T-helper 1 cell treated with Interleukin-12 subunit alpha and Interleukin-12 subunit beta and Interleukin-4 antibody, amounts not matched to agents 30 ng/mL and 1 ng/mL, for 36 hours (primary cell): ENCODE results near the gene FAM193A. TPM values are rescaled to one million over a fixed set of nuclear protein-coding genes. Genes with fewer than 3 reads are reported as not detected.
"Not testable (repeated sequence)": the region's sequence is repeated elsewhere in the genome, so short reads cannot be mapped to it uniquely, and the experiment has no call there.

Experiments used
- intact Hi-C: fragments of 100-400 bp; cut with micrococcal nuclease; formaldehyde crosslinking; loops from one replicate; pipeline ENCODE4 v1.15.1; 2024
- total RNA-seq: library from RNA; stranded (reverse); gene quantifications from 2 replicates; pipeline ENCODE4 v1.2.3, GENCODE V29; 2022

Gene FAM193A
- 35.0 and 37.7 TPM in 2 replicates for total RNA-seq

DNA sequence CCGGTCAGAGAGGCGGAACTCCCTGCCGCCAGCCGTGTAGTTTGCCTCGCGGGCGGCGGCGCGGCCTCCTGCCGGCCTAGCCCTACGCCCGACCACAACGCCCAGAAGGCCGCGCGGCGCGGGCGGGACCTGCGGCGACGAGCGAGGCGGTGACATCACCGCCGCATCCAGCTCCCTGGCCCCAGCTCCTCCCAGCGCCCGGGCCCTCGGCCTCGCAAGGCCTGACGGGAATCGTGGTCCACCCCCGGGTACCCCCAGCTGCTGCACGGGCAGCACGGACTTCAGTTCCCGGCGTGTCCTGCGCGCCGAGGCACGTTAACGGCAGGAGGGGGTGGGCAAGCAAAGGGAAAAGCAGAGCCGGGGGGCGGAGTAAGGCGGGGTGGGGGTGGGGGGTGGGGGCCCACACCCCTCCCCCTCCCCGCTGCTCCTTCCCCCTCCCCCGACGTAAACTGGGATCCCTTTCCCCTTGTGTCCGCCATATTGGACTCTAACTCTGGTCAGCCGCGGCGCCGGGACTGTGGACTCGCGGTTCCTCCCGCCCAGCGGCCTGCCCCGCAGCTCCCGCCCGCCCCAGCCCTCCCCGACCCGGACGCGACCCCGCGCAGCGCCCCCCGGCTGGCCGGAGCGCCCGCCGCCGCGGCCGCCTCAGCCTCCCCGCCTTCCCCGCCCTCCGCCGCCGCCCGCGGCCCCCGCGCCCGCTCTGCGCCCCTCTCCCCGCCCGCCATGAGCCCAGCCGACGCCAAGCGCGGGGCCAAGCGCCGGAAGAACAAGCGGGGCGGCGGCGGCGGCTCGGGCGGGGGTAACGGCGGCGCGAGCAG is at the start of gene FAM193A:
Gene FAM193A, plus strand, starts transcription at position 455 of the 818 bp plus-strand sequence. Its CDS starts 269 bp downstream, at position 724.
- intact Hi-C loops = loop anchor here (1.0 to 10.0 kb wide), 17 partner anchors 35 to 1862 kb away; partner anchors contain the start of genes ADD1, ATP5ME, CFAP99 and GRK4

GRCh38 chr4:2486981-2487380 is 49.5 kb upstream of the FAM193A start:
- intact Hi-C loops = no loop called here

DNA sequence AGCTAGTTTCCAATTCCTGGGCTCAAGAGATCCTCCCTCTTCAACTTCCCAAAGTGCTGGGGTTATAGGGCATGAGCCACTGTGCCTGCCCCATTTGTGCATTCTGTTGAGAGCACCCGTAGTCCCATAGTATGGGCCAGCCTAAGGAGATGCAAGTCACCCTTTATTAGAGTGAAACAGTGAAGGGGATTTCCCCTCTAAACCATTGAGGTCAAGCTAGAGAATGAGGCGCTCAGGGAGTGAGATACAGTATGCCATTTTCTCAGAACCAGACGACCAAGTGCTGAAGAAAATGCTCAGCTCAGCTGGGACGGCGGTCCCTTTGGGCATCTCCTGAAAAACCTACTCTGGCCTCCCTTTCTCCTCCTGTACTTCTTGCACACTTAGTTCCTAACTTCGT is 48.8 kb upstream of the FAM193A start:
- intact Hi-C loops = no loop called here

DNA sequence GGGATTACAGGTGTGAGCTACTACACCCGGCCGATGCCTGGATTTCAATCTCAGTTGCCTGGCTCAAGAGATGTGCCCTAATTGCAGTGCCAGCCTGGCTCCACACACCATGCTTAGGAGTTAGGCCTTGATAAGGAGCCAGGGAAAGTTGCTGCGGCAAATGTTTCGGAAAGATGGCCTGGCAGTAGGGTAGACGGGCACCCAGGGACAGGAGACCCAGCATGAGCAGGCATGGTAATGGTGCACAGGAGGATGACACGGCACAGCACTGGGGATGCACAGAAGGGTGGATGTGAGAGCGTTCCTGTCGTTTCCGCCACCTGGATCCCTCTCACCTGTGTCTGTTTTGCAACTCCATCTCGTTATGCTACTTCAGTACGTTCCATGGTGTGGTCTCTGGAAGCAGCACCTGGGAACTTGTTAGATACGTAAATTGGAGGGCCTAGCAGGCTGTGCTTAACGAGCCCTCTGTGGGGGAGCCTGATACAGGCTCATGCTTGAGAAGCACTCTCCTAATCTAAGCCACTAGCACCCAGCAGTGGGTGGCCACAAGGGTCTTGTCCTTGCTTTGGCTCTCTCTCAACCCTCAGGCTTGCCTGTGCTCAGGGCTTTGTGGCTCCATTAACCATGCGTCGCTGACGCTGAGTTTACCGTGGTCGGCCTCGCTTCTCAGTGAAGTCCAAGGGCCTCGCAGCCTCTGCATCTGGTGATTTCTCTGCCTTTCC is 47.2 kb upstream of the FAM193A start:
- intact Hi-C loops = no loop called here

- intact Hi-C loops = no loop called here
Observed at GRCh38 chr4:2489841-2490552, 46.5 kb upstream of the FAM193A start.

DNA sequence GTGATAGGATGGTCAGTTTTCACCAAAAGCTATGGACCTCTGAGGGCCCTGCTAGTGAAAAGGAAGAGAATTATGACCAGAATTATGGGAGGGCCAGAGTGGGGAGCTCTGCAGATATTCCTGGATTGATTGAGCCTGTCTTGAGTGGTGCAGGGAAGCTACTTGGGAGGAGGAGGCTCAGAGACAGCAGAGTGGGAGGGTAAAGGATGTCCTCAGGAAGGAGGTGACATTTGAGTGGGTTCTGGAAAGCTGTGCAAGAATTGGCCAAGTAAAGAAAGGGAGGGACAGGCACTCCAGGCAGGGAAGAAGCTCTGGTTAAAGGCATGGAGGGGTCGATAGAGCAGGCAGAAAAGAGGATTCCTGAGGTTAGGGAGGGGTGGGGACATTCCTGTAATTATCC is 43.5 kb upstream of the FAM193A start:
- intact Hi-C loops = no loop called here

DNA sequence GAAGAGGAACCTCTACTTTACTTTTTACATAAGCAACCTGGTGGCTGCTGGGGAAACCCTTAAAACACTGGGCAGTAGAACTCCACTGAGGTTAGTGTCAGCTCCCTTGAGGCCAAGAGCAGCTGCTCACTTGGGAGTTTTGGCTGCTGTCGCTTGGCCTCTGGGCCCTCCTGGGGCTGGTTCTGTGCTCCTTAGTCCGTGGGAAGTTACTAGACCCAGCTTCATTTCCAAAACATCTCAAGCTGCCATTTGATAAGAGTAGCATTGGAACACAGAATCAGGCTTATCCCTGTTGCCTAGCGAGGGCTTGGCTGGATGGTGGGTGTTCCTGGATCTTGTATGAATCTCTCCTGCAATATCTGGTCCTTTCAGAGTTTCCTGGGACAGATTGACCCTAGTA is 41.5 kb upstream of the FAM193A start:
- intact Hi-C loops = no loop called here

GRCh38 chr4:2497324-2497723 is 39.1 kb upstream of the FAM193A start:
- intact Hi-C loops = no loop called here

- intact Hi-C loops = no loop called here
Observed at GRCh38 chr4:2497931-2498330, 38.5 kb upstream of the FAM193A start.

DNA sequence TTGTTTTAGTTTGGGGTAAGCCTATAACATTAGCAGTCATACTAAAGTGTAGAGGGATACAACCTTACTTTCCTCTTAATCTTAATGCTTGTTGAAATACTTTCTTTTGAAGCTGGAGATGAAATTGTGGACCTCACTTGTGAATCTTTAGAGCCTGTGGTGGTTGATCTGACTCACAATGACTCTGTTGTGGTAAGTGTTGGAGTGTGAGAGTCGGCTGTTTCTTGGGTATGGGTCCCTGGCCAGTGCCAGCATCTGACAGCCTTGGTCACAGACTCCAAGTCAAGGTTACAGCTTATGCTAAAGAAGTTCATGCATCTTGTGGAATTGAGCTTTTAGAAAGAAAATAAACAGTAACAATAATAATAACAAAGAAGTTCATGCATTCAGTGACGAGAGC is 35.9 kb upstream of the FAM193A start:
- intact Hi-C loops = no loop called here

- intact Hi-C loops = no loop called here
Observed at GRCh38 chr4:2501034-2501594, 35.3 kb upstream of the FAM193A start.

- intact Hi-C loops = no loop called here
Observed at GRCh38 chr4:2503809-2504208, 32.6 kb upstream of the FAM193A start.

DNA sequence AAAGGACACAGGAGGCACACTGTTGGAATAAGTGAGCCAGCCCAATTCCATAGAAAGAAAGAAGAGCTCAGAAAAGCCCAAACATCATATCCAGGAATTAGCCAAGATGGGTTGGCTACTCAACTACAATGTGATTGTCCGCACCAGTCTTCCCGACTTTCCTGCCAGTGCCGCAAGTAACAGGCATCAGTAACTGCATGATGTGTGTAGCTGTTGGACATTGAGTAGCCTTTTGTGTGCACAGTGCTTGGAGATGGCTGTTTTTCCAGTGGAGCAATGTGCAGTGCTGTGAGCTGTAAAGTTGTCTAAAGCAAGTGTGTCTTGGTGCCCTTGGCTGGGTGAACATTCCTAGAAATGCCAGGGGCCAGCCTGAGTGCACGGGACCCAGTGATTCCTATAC is 29.2 kb upstream of the FAM193A start:
- intact Hi-C loops = no loop called here

GRCh38 chr4:2507855-2508254 is 28.6 kb upstream of the FAM193A start:
- intact Hi-C loops = no loop called here

DNA sequence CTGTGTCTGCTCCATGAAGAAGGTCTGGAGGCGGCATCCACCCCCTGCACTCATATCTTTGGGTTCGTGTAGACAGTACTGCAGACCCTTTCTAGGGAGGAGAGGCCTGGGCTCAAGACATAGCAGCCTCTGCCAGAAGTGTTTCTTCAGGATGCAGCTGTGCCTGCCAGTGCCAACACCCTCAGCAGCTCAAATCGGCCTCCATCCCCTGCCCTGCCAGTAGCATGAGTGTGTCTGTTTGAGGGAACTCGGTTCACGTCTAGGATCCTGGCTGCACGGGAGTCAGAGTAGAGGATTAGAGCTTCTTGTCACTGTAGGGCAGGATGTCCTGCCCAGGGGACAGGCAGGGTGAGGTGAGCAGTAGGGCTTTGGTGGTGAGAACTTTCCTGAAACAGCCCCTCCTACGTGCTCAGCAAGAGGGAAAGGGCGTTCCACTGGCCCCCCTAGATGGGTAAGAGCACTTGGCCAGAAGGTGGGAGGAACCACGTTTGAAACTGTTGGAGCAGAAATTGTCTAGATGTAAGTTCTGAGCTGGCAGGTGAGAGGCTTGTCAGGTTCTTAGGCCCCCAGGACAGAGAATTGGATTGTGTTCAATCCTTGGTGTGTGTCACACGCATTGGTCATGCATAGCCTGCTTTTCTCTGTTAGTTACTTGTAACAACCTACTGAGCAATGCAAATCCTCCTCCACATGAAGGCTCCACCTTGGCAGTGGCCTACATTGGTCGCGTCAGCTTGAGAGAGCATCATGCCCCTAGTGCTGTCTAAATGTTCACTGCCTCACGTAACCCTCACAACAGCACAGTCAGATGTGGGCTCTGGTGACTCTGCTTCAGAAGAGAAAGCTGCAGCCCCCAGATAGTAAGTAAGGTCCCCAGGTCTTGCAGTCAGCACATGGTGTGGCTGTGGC is 25.8 kb upstream of the FAM193A start:
- intact Hi-C loops = no loop called here

GRCh38 chr4:2511645-2512131 is 24.8 kb upstream of the FAM193A start:
- intact Hi-C loops = no loop called here

- intact Hi-C loops = no loop called here
Observed at GRCh38 chr4:2512396-2513135, 23.9 kb upstream of the FAM193A start.

DNA sequence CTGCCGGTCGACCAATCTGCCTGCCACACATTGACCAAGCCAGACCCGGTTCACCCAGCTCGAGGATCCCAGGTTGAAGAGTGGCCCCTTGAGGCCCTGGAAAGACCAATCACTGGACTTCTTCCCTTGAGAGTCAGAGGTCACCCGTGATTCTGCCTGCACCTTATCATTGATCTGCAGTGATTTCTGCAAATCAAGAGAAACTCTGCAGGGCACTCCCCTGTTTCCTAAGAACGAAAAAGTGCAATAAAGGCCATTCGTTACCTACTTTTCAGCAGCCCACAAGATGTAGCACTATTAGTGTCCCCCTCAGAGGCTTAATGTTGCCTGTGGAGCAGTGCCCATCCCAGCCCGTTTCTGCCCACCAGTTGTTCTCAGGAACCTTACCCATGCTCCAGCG is 22.3 kb upstream of the FAM193A start:
- intact Hi-C loops = not testable (repeated sequence)

GRCh38 chr4:2514944-2515343 is 21.5 kb upstream of the FAM193A start:
- intact Hi-C loops = not testable (repeated sequence)
